22Rv1 (cell line): ENCODE data around the gene SSR2.

Experiments
- H3K27ac ChIP-seq: fragments of 450-650 bp; 2 replicates; pipeline ENCODE4 v1.5.1; 2017
- CTCF ChIP-seq: fragments of 450-650 bp; IDR thresholded peaks from 2 replicates; pipeline ENCODE4 v1.5.1; 2017; ENCODE audit warnings: mild to moderate bottlenecking
- ZFX ChIP-seq: fragments of 450-650 bp; IDR thresholded peaks from 2 replicates; pipeline ENCODE4 v1.6.1; 2017; ENCODE audit warnings: antibody characterized with exemption, borderline replicate concordance

SSR2 gene

GRCh38 chr1:156033011-156033410 lies 12.3 kb upstream of the SSR2 start:
- H3K27ac ChIP-seq, result no peak overlapping the region
- TF ChIP-seq CTCF, result no peak
- no peak for TF ChIP-seq ZFX

- TF ChIP-seq CTCF, result no peak
- TF ChIP-seq ZFX, result no peak
These were observed 5.8 kb upstream of the SSR2 start for GRCh38 chr1:156026588-156026987.

GRCh38 chr1:156025876-156026275 lies 5.1 kb upstream of the SSR2 start:
- no peak overlapping the region for H3K27ac ChIP-seq
- no peak for TF ChIP-seq ZFX
- TF ChIP-seq CTCF, result peak; percentile 72

More at GRCh38 chr1:156026588-156026987, 5.8 kb upstream of the SSR2 start:
- H3K27ac ChIP-seq, result no peak overlapping the region

- no peak overlapping the region for H3K27ac ChIP-seq
- TF ChIP-seq CTCF, result no peak
- no peak for TF ChIP-seq ZFX
These were observed 4.0 kb upstream of the SSR2 start for GRCh38 chr1:156024801-156025200.

- TF ChIP-seq CTCF (no peak), ZFX (no peak)
- H3K27ac ChIP-seq, result no peak overlapping the region
These were observed 1.2 kb upstream of the SSR2 start for GRCh38 chr1:156021954-156022353.

GRCh38 chr1:156021093-156021428 lies 310 bp upstream of the SSR2 start:
- peak overlapping the region; percentile 61 for H3K27ac ChIP-seq
- TF ChIP-seq CTCF (no peak), ZFX (no peak)

- H3K27ac ChIP-seq, result peak overlapping the region; percentile 61
- TF ChIP-seq ZFX (no peak), CTCF (no peak)
These were observed 832 bp downstream of the SSR2 start for GRCh38 chr1:156019946-156020292.
